GM21381 (cell line): ENCODE measurements around the gene PDZD4.
A peak's percentile ranks its signal among the peaks of the same experiment; 100 is the strongest.

Experiments
- ATAC-seq: cut with Tn5 transposase; IDR thresholded peaks from one replicate; pipeline ENCODE4 v1.9.1; 2021; ENCODE audit warnings: mild to moderate bottlenecking, moderate library complexity; ENCODE audit not compliant: unreplicated experiment

The PDZD4 gene

GRCh38 chrX:153812220-153812619 is 18.1 kb downstream of the PDZD4 start:
- ATAC-seq = no peak

- no peak for ATAC-seq
These were observed 22.4 kb downstream of the PDZD4 start for GRCh38 chrX:153807976-153808375.

GRCh38 chrX:153806999-153807575 is 23.3 kb downstream of the PDZD4 start:
- ATAC-seq = no peak

GRCh38 chrX:153805436-153805835 is 24.9 kb downstream of the PDZD4 start:
- no peak for ATAC-seq

GRCh38 chrX:153804621-153805020 is 25.7 kb downstream of the PDZD4 start:
- ATAC-seq = no peak

GRCh38 chrX:153804100-153804595 is 26.2 kb downstream of the PDZD4 start:
- no peak for ATAC-seq

GRCh38 chrX:153803211-153804099 is 26.9 kb downstream of the PDZD4 start:
- ATAC-seq = no peak

- no peak for ATAC-seq
These were observed 27.8 kb downstream of the PDZD4 start for GRCh38 chrX:153802513-153803045.

- ATAC-seq = no peak
These were observed 28.7 kb downstream of the PDZD4 start for GRCh38 chrX:153801669-153802068.

GRCh38 chrX:153800746-153801145 is 29.6 kb downstream of the PDZD4 start:
- ATAC-seq = no peak

- no peak for ATAC-seq
These were observed 30.1 kb downstream of the PDZD4 start for GRCh38 chrX:153800177-153800722.

- no peak for ATAC-seq
These were observed 31.0 kb downstream of the PDZD4 start for GRCh38 chrX:153799326-153799725.

- ATAC-seq = no peak
These were observed 32.8 kb downstream of the PDZD4 start for GRCh38 chrX:153797415-153798015.

GRCh38 chrX:153794897-153795816 is 35.2 kb downstream of the PDZD4 start:
- peak; percentile 2 for ATAC-seq

GRCh38 chrX:153794018-153794896 is 36.1 kb downstream of the PDZD4 start, which contains the start of the genes IDH3G and SSR4:
IDH3G (minus strand) TSS chrX:153794375; CDS start chrX:153794326, 49 bp downstream.
SSR4 (plus strand) TSS chrX:153794668; CDS start chrX:153794688, 20 bp downstream.
- peak; percentile 89 for ATAC-seq

GRCh38 chrX:153793291-153793690 is 37.1 kb downstream of the PDZD4 start:
- no peak for ATAC-seq

GRCh38 chrX:153792368-153792767 is 38.0 kb downstream of the PDZD4 start:
- ATAC-seq = no peak

- ATAC-seq = no peak
These were observed 39.1 kb downstream of the PDZD4 start for GRCh38 chrX:153791104-153791852.
